ENCODE results near the gene GCAT. TPM values are rescaled to one million over a fixed set of nuclear protein-coding genes. Genes with fewer than 3 reads are reported as not detected.

GCAT gene
- 2.8 to 4.3 TPM (median 3.2 TPM) in 5 replicates for total RNA-seq (2022; extraction: Qiagen RNA extraction)

DNA sequence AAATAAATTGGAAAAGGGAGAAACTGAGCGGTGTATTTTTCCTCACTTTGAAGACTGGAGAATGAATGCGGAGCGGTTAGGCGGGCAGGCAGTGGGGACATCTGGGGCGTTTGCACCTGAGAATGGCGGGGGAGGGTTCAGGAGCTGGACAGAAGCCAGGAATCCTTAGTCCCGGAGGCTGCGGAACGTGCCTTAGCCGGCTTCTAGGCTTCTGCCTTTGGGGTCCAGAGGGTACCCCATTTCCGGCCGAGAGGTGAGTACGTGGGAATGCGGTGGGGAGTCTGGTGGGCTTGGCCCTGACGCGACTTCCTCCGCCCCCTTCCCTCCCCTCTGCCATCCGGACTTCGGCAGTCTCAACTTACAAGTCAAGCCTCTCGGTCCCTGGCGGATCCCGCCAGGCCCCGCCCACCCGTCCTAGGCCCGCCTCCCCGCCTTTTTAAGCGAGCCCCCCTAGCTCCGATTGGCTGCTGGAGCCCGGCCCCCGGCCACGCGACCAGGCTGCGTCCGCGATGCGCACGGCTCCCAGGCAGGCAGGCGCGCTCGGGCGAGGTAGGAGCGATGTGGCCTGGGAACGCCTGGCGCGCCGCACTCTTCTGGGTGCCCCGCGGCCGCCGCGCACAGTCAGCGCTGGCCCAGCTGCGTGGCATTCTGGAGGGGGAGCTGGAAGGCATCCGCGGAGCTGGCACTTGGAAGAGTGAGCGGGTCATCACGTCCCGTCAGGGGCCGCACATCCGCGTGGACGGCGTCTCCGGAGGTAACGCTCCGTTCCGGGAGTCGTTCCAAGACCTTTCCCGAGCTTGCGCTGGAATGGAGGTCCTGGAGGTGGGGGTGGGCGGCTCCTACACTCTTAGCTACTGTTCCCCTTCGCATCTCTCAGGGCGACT lies at the start of gene GCAT:
Gene GCAT (plus strand): TSS at position 525 of the 884 bp plus-strand sequence. CDS start 34 bp downstream, at position 559.

DNA sequence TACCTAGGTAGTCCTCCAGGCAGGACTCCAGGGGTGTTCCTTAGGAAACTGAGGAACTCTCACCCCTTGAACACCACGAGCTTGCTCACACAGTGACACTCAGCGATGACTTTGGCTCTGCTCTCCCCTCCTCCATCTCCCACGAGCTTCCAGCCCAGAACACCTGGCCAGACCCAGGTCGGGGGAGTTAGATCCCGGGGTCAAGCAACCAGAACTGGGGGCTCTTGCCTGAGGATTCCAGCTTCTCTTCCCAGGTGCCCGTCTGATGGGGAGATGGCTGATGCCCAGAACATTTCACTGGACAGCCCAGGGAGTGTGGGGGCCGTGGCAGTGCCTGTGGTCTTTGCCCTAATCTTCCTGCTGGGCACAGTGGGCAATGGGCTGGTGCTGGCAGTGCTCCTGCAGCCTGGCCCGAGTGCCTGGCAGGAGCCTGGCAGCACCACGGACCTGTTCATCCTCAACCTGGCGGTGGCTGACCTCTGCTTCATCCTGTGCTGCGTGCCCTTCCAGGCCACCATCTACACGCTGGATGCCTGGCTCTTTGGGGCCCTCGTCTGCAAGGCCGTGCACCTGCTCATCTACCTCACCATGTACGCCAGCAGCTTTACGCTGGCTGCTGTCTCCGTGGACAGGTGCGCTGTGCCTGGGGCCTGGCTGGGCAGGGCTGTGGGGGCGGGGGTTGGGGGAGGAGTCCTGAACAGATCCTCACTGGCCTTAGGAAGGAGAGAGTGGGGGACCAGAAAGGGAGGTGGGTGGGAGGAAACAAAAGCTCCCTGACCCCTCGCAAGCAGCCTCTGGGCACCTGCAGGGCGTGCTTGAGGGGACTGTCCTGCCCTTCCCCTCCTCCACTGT lies 15.6 kb downstream of the GCAT start, which contains the start of gene GALR3:
Gene GALR3 (plus strand): TSS at position 249 of the 852 bp plus-strand sequence. CDS start 25 bp downstream, at position 274.

DNA sequence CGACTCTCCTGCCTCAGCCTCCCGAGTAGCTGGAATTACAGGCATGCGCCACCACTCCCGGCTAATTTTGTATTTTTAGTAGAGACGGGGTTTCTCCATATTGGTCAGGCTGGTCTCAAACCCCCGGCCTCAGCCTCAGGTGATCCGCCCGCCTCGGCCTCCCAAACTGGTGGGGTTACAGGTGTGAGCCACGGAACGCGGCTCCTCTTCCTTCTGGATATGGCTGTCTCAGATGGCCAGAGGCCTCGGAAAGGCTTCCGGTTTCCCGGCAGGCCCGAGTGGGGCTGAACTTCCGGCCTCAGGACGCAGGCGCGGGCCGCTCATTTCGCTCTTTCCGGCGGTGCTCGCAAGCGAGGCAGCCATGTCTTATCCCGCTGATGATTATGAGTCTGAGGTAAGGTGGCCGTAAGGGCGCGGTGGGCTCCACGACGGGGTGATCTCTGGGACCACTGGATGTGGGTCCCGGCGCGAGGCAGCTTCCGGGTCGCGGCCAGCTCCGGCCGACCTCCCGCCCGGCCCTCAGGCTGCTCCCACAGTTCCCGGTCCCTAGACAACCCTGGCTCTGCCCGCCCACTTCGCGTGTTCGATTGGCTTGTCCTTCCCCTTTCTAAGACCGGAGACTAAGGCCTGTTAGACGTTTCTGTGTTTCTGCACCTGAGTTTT lies 41.5 kb downstream of the GCAT start, which contains the start of gene EIF3L:
Gene EIF3L (plus strand): TSS at position 331 of the 663 bp plus-strand sequence. CDS start 31 bp downstream, at position 362.

Other genes with a start within 250 kb of the GCAT start
- gene CDC42EP1, start 247.5 kb upstream of the GCAT start, total RNA-seq (2022; extraction: Qiagen RNA extraction) = 24.7 to 33.4 TPM (median 31.0 TPM) in 5 replicates
- gene LGALS2, start 227.8 kb upstream of the GCAT start, total RNA-seq (2022; extraction: Qiagen RNA extraction) = 0.22 to 0.28 TPM (median 0.23 TPM) in 3 of 5 replicates, not detected in the others
- gene GGA1, start 199.1 kb upstream of the GCAT start, total RNA-seq (2022; extraction: Qiagen RNA extraction) = 19.6 to 22.4 TPM (median 22.0 TPM) in 5 replicates
- 1.3 to 2.0 TPM (median 1.8 TPM) in 5 replicates for gene SH3BP1, start 168.3 kb upstream of the GCAT start, total RNA-seq (2022; extraction: Qiagen RNA extraction)
- gene PDXP, start 149.2 kb upstream of the GCAT start, total RNA-seq (2022; extraction: Qiagen RNA extraction) = 12.8 to 17.5 TPM (median 16.2 TPM) in 5 replicates
- gene LGALS1, start 132.3 kb upstream of the GCAT start, total RNA-seq (2022; extraction: Qiagen RNA extraction) = 1,132 to 1,345 TPM (median 1,296 TPM) in 5 replicates
- 23.6 to 28.3 TPM (median 26.4 TPM) in 5 replicates for gene NOL12, start 121.6 kb upstream of the GCAT start, total RNA-seq (2022; extraction: Qiagen RNA extraction)
- gene TRIOBP, start 110.9 kb upstream of the GCAT start, total RNA-seq (2022; extraction: Qiagen RNA extraction) = 28.2 to 37.4 TPM (median 34.9 TPM) in 5 replicates
- gene GALR3, start 15.4 kb downstream of the GCAT start, total RNA-seq (2022; extraction: Qiagen RNA extraction) = not detected in 5 replicates
- gene ANKRD54, start 36.4 kb downstream of the GCAT start, total RNA-seq (2022; extraction: Qiagen RNA extraction) = 18.6 to 24.2 TPM (median 22.0 TPM) in 5 replicates
- 259 to 295 TPM (median 283 TPM) in 5 replicates for gene EIF3L, start 41.5 kb downstream of the GCAT start, total RNA-seq (2022; extraction: Qiagen RNA extraction)
- gene MICALL1, start 98.4 kb downstream of the GCAT start, total RNA-seq (2022; extraction: Qiagen RNA extraction) = 17.4 to 21.6 TPM (median 20.8 TPM) in 5 replicates
- gene C22orf23, start 145.7 kb downstream of the GCAT start, total RNA-seq (2022; extraction: Qiagen RNA extraction) = 0.21 to 0.37 TPM (median 0.28 TPM) in 5 replicates
- gene POLR2F, start 145.8 kb downstream of the GCAT start, total RNA-seq (2022; extraction: Qiagen RNA extraction) = 105 to 148 TPM (median 134 TPM) in 5 replicates
- 0.10 TPM in 1 of 5 replicates, not detected in the others for gene SOX10, start 176.6 kb downstream of the GCAT start, total RNA-seq (2022; extraction: Qiagen RNA extraction)
- gene PICK1, start 249.5 kb downstream of the GCAT start, total RNA-seq (2022; extraction: Qiagen RNA extraction) = 10.4 to 14.3 TPM (median 11.2 TPM) in 5 replicates

Data from A549 treated with Hydrocortisone at 1 μM for 4 hours (cell line).